GM21825 (cell line): ENCODE measurements around the gene SMARCAL1.

Source experiments
- ATAC-seq: cut with Tn5 transposase; IDR thresholded peaks from one replicate; pipeline ENCODE4 v1.9.1; 2021; ENCODE audit warnings: mild to moderate bottlenecking, moderate library complexity; ENCODE audit not compliant: unreplicated experiment

The SMARCAL1 gene

GRCh38 chr2:216392018-216392562, 20.2 kb upstream of the SMARCAL1 start:
- ATAC-seq, result no peak

DNA sequence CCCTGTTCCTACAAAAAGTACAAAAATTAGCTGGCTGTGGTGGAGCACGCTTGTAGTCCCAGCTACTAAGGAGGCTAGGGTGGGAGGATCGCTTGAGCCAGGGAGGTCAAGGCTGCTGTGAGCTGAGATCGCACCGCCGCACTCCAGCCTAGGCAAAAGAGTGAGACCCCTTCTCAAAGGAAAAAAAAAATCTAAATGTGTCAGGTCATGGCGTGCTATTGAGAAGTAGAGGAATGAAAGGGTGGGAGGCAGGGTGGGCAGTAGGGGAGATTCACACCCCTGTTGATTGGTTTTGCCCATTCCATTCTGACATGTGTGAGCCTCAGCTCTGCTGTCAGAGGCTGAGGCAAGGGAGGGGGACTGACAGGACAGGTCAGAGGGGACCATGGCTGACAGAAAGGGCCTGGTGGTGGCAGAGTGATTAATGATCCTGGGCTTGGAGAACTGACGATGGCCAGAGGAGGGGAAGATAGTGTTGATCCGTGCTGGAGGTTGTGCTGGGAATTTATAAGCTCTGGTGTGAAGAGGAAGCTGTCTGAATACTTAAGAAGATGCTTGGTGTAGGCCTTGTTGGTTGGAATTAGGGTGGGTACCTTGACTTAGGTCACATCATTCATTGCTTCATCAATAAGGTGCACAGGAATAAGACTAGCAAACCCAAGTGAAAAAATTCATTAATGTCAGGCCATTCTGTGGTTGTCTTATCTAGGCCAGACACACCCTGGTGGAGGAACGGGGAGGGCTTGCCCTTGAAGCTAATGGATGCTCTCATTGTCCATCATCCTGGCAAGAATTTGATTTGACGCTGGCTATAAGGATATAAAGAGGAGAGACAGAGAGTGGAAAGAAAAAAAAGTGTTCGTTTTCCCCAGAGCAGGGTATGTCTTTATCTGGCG, 19.1 kb upstream of the SMARCAL1 start:
- ATAC-seq, result no peak

GRCh38 chr2:216394881-216395280, 17.4 kb upstream of the SMARCAL1 start:
- ATAC-seq, result no peak

DNA sequence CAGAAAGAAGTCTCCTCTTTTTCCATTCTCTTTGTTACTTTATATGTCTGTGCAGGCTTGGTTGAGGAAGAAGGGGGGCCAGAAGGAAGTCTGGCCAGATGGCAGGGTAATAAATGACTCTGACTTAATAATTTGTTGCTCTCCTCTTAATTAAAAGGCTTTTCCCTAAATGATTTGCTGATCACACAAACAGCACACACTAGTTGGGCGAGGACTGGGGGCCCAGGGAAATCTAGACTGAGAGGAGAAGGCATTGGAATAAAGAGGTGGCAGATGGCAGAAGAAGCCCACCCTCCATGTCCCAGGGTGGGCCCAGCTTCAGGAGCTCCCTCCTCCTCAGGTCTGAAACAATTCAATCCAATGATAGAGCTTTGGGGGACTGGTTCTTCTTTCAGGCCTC, 12.7 kb upstream of the SMARCAL1 start:
- no peak for ATAC-seq

GRCh38 chr2:216402751-216403150, 9.5 kb upstream of the SMARCAL1 start:
- ATAC-seq, result no peak

- no peak for ATAC-seq
Observed at GRCh38 chr2:216404010-216404618, 8.2 kb upstream of the SMARCAL1 start.

DNA sequence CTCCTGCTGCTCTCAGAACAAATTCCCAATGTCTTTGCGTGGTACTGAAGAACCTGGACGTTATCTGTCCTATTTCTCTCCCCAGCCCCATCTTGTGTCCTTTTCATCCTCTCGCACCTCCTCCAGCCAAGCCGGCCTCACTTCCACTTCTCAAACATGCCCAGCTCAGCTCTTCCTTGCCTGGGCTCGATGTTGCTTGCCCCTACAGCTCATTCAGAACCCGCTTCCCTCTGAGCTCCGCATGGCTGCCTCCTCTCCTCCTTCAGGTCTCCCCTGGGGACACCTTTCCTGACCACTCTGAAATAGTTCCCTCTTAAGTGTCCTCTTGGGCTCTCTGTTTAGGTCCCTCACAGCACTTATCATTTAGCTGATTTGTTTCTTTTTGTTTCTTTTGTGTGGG, 6.7 kb upstream of the SMARCAL1 start:
- ATAC-seq, result no peak

GRCh38 chr2:216406826-216407225, 5.5 kb upstream of the SMARCAL1 start:
- no peak for ATAC-seq

DNA sequence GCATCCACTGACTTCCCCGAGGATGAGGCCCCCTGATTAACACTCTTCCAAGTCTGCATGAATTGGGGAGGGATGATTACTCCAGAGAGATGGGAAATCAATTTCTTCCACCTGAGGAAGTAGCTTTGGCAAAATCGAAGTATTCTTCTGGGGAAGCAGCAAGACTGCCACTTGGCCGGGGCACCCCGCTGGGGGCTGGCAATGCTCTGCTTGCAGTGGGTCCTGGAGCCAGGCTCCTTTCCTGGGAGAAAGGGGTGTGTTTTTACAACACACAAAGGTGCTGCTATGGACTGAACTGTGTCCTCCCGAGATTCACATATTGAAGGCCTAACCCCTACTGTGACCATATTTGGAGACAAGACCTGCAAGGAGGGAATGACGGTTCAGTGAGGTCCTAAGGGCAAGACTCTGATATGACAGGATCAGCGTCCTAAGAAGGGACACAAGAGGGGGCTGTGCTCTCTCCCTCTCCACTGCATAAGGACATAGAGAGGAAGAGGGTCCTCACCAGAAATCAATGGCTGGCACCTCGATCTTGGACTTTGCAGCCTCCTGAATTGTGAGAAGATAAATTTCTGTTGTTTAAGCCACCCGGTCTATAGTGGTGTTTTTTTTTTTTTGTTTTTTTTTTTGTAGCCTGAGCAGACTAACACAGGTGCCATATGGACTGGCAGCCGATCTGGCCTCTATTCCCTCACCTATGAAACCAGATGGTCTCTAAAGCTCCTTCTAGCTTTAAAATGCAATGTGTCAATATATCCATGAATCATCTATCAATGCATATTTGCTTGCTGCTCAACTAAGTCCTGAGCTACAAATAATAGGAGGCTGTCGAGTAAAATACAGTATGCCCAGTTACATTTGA, 3.6 kb upstream of the SMARCAL1 start:
- no peak for ATAC-seq

- ATAC-seq, result no peak
Observed at GRCh38 chr2:216410550-216410949, 1.7 kb upstream of the SMARCAL1 start.

- ATAC-seq, result no peak
Observed at GRCh38 chr2:216413882-216414281, 1.6 kb downstream of the SMARCAL1 start.

- no peak for ATAC-seq
Observed at GRCh38 chr2:216414772-216415319, 2.6 kb downstream of the SMARCAL1 start.

- ATAC-seq, result no peak
Observed at GRCh38 chr2:216415541-216415940, 3.3 kb downstream of the SMARCAL1 start.

DNA sequence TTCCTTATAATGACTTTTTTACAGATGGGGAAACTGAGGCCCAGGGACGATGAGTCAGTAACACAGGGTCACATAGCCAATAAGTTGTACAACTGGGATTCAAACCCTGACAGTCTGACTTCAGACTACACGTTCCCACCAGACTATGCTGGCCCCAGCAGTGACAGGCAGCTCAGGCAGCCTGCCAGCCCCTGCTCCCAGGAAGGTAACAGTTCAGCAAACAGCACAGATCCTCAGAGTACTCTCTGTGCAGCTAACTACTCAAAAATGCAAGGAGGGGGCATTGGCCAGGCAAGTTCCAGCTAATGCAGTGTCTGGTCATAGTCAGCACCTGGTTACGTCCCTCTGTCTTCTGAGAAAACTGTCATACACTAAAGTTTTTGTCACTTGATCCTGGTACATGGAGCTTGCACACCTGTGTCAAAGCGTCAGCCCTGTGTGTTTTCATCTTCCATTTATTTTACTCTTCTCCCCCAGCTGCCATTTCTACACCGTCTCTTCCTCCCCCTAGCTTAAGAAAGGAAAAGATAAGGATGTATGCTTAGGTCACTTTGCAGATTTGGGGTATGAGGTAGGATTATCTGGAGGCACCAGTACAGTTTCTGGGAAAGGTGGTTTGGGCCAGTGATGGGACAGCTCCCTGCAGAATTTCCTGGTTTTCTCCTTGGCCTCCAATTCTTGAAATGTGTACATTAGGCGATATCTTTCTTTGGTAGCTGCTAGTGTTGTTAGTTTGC, 4.5 kb downstream of the SMARCAL1 start:
- ATAC-seq, result no peak

DNA sequence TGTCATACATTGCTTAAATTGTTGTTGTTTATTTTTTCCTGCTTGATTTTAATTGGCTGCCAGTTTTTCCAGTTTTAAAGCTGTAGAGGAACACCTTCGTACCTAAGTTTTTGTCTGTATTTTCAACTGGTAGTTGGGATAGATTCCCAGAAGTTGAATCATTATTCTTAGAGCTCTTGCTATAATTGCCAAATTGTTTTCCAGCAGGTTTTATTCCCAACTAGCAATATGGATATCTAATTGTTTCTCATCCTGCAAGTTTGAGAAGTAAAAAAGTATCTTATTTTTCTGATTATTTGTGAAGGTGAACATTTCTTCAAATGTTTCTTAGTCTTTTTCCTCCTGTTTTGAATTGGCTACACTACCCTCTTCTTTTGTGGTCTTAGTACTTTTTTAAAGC, 6.7 kb downstream of the SMARCAL1 start:
- ATAC-seq, result no peak

DNA sequence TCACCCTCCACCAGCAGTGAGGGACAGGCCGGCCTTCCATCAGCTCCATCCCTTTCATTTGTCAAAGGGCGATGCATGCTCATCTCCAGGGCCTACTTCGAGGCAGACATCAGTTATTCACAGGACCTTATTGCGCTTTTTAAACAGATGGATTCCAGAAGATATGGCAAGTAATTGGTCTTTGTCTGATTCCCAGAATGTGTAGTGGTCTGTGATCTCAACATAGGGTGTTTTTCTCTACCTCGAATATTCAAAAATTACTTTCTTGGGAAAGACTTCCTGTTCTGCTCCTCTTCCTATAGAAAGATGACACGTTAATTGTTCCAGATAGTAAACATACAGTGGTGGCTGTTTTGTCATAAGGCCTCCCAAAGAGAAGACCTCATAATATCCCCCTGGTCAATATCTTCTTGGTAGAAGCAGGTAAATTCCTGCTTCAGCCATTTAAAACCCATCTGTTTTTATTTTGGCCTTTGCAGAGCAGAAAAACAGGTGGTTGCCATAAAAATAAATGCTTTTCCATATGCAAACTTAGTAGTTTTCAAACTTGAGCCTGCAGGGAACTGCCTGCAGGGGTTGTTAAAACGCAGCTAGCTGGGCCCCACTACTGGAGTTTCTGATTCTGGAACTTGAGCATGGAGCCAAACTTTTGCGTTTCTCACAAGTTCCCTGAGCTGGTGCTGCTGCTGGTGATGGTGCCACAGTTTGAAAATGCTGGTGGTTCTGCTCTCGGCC, 8.2 kb downstream of the SMARCAL1 start:
- no peak for ATAC-seq

- no peak for ATAC-seq
Observed at GRCh38 chr2:216423071-216423470, 10.8 kb downstream of the SMARCAL1 start.

DNA sequence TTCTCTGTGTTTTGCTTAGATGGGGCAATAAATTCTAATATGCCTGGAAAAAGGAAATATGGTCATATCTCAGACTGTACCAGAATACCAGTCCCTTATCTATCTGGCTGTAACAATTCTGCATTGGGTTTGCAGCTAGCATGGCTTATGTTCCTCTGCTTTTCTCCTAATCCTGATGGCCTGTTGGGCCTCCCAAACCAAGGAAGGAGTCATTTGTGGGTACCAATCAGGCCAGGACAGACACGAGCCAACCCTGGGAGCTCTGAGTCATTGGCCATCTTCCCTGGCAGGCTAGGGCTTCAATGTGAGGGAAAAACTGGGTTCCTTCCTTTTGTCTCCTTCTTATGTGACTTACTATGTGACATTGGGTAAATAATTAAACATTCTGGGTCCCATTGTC, 12.0 kb downstream of the SMARCAL1 start:
- ATAC-seq, result no peak

- ATAC-seq, result no peak
Observed at GRCh38 chr2:216425008-216425787, 12.9 kb downstream of the SMARCAL1 start.
